ENCODE results near the gene RABGGTB. TPM values are rescaled to one million over a fixed set of nuclear protein-coding genes. Genes with fewer than 3 reads are reported as not detected.

Gene RABGGTB
- total and polyA plus RNA-seq, 9 of the 15 experiments (the other 6 are each of a cell fraction or from before 2014, with no cell fraction given) = 148 to 354 (median 206) TPM

GRCh38 chr1:75787524-75787923 is 1.5 kb downstream of the RABGGTB start (continued):
- TF ChIP-seq, protein P1, sequence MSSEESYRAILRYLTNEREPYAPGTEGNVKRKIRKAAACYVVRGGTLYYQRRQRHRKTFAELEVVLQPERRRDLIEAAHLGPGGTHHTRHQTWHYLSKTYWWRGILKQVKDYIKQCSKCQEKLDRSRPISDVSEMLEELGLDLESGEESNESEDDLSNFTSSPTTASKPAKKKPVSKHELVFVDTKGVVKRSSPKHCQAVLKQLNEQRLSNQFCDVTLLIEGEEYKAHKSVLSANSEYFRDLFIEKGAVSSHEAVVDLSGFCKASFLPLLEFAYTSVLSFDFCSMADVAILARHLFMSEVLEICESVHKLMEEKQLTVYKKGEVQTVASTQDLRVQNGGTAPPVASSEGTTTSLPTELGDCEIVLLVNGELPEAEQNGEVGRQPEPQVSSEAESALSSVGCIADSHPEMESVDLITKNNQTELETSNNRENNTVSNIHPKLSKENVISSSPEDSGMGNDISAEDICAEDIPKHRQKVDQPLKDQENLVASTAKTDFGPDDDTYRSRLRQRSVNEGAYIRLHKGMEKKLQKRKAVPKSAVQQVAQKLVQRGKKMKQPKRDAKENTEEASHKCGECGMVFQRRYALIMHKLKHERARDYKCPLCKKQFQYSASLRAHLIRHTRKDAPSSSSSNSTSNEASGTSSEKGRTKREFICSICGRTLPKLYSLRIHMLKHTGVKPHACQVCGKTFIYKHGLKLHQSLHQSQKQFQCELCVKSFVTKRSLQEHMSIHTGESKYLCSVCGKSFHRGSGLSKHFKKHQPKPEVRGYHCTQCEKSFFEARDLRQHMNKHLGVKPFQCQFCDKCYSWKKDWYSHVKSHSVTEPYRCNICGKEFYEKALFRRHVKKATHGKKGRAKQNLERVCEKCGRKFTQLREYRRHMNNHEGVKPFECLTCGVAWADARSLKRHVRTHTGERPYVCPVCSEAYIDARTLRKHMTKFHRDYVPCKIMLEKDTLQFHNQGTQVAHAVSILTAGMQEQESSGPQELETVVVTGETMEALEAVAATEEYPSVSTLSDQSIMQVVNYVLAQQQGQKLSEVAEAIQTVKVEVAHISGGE (CRISPR knock-in tag; IDR thresholded peaks at IDR 0.05) = no peak
- TF ChIP-seq RBFOX2 (IDR thresholded peaks at IDR 0.05; ENCODE audit: low read depth, low read length) (peak; percentile 45; the same call in 1 of the 2 replicates), TBL1XR1 (IDR thresholded peaks at IDR 0.05; ENCODE audit: low read length in 2 of 2) (no peak), POLR2AphosphoS2 (IDR thresholded peaks at IDR 0.05; ENCODE audit: low read length) (0 out of 2 replicates have a peak, but pooled peaks have one; percentile 33), ZNF174 (CRISPR knock-in tag; IDR thresholded peaks at IDR 0.05) (no peak)

DNA sequence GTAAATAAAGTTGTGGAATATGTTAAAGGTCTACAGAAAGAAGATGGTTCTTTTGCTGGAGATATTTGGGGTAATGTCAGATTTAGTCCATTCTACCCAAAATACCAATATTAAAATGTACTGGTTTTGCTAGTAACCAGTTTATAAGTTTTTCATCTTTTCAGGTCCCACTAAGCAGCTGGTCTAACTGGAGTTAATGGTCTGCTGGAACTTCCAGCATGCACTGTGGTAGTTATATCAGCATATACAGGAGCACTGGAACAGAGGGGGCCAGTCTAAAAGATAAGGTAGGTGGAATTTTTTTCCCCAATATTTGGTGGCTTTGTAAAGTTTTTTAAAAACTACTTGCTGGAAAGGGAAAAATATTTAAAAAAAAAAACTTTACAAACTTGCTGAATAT is 3.9 kb downstream of the RABGGTB start:
- H3K4me2 ChIP-seq (ENCODE audit: insufficient read depth, low read length) = peak overlapping the region; percentile 94
- H3K27ac ChIP-seq (ENCODE audit: extremely low read depth, low read depth, low read length) = peak overlapping the region; percentile 7; the same call in 2 of the 3 replicates
- FAIRE-seq (no peak), DNase-seq (ENCODE audit: extremely low read depth in 1 of 4, low spot score in 3 of 4) (peak in 3 of 4 experiments; percentile 22 to 37 (median 27)), ATAC-seq (peak; percentile 11; the same call in 1 of the 3 replicates)
- peaks cover 50% of the 10 kb centered on the region for H4K20me1 ChIP-seq (replicated peaks; ENCODE audit: control insufficient read depth, insufficient read depth, low read length)
- in situ Hi-C loops (cut with MboI) = loop anchor here (5.0 kb wide), 1 partner anchor 63 kb away; no protein-coding TSS in a partner anchor
- no peaks in the 10 kb centered on the region for H3K27me3 ChIP-seq (ENCODE audit: control insufficient read depth in 2 of 2, insufficient read depth in 2 of 2, low read length in 2 of 2)
- peaks cover 0 to 5% of the 10 kb centered on the region in 2 experiments; a peak in 1 of 5 replicates for H3K4me1 ChIP-seq (replicated peaks in 1 of 2; ENCODE audit: control insufficient read depth in 2 of 2, insufficient read depth in 2 of 2, low read length in 2 of 2)
- peaks cover 83% of the 10 kb centered on the region for H3K36me3 ChIP-seq (ENCODE audit: control insufficient read depth, insufficient read depth, low read length)
- ChIA-PET POLR2A (interaction anchor here (0.6 to 2.0 kb wide), 3 partner anchors 10 to 117 kb away, joined by 3 to 7 read pairs (median 5); no protein-coding TSS in a partner anchor), CTCF (ENCODE audit: low intra/inter-chr PET ratio) (no interaction called here)
- no TSS peak for BruUV-seq (replicated peaks)
- H3K9me1 ChIP-seq (ENCODE audit: control insufficient read depth, insufficient read depth, low read length) = no peaks in the 10 kb centered on the region
- intact Hi-C loops (cut with micrococcal nuclease) = loop anchor here (5.0 kb wide), 1 partner anchor 1892 kb away; the partner anchor contains the start of gene ZZZ3
- H3K9me3 ChIP-seq (replicated peaks; ENCODE audit: control insufficient read depth, insufficient read depth, low read depth, low read length) = no peaks in the 10 kb centered on the region
- no peak overlapping the region for H2AFZ ChIP-seq (ENCODE audit: low read depth, low read length)
- peak overlapping the region; percentile 63 for H3K4me3 ChIP-seq
- peaks cover 92% of the 10 kb centered on the region for H3K79me2 ChIP-seq (ENCODE audit: control insufficient read depth, insufficient read depth, low read length)
- peak overlapping the region in 1 of 2 experiments; percentile 95; a peak in 2 of 4 replicates for H3K9ac ChIP-seq (ENCODE audit: insufficient read depth in 1 of 2, low read depth in 2 of 2, low read length in 2 of 2)
- TF ChIP-seq L3MBTL2 (IDR thresholded peaks at IDR 0.05) = no peak
- TF ChIP-seq, protein P2, sequence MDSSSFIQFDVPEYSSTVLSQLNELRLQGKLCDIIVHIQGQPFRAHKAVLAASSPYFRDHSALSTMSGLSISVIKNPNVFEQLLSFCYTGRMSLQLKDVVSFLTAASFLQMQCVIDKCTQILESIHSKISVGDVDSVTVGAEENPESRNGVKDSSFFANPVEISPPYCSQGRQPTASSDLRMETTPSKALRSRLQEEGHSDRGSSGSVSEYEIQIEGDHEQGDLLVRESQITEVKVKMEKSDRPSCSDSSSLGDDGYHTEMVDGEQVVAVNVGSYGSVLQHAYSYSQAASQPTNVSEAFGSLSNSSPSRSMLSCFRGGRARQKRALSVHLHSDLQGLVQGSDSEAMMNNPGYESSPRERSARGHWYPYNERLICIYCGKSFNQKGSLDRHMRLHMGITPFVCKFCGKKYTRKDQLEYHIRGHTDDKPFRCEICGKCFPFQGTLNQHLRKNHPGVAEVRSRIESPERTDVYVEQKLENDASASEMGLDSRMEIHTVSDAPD (CRISPR knock-in tag; IDR thresholded peaks at IDR 0.05) = no peak
- TF ChIP-seq ZNF217 (CRISPR knock-in tag; IDR thresholded peaks at IDR 0.05) = no peak
- TF ChIP-seq POLR2AphosphoS5 (IDR thresholded peaks at IDR 0.05; ENCODE audit: control insufficient read depth, insufficient read depth, low read depth, low read length) = no peak; the same call in 1 of the 2 replicates
- no peak for TF ChIP-seq DDX20 (tag; IDR thresholded peaks at IDR 0.05; ENCODE audit: low read depth)
- no peak for TF ChIP-seq KLF13 (tag; IDR thresholded peaks at IDR 0.05; ENCODE audit: borderline replicate concordance, low read depth)
- TF ChIP-seq CBFA2T3 (IDR thresholded peaks at IDR 0.05) = no peak
- no peak for TF ChIP-seq KAT8 (IDR thresholded peaks at IDR 0.05; ENCODE audit: low read depth)

All from K562 (cell line).